ENCODE data around the gene PRKN.
A peak's percentile ranks its signal among the peaks of the same experiment; 100 is the strongest.
"Not testable (repeated sequence)": the region's sequence is repeated elsewhere in the genome, so short reads cannot be mapped to it uniquely, and the experiment has no call there.

Gene PRKN

DNA sequence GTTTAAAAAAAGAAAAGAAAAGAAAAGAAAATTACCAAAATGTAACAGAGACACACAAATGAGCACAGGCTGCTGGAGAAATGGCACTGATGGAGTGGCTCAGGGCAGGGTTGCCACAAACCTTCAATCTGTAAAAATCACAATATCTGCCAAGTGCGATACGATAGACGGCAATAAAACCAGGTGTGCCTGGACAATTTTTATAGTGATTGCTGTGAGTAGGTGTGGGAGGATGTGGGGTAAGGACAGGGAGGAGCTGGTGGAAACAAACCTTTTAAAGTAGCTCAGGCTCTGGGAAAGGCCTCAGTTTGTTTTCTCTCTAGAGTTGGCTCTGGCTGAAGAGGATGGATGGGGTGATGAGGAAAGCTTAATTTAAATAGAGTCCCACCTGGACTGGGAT is 861.0 kb downstream of the PRKN start:
- no peak for DNase-seq

DNA sequence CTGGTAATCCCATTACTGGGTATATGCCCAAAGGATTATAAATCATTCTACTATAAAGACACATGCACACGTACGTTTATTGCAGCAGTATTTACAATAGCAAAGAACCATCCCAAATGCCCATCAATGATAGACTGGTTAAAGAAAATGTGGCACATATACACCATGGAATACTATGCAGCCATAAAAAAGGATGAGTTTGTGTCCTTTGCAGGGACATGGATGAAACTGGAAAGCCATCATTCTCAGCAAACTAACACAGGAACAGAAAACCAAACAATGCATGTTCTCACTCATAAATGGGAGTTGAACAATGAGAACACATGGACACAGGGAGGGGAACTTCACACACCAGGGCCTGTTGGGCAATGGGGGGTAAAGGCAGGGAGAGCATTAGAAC is 866.5 kb downstream of the PRKN start:
- DNase-seq, result not testable (repeated sequence)

DNA sequence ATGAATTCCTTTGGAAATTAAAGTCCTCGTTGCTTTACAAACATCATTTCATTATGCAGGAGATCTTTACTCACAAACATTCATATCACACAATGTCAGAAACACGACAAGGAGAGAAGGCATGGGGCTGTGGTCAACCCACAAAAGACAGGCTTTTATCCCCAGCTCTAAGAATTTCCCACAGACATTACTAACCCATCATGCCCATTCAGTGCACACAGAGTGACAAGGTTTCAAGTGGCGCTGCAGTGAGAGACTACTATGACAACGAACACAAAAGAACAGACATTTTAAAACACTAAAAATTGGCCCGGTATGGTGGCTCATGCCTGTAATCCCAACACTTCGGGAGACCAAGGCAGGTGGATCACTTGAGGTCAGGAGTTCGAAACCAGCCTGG is 873.9 kb downstream of the PRKN start:
- no peak for DNase-seq

DNA sequence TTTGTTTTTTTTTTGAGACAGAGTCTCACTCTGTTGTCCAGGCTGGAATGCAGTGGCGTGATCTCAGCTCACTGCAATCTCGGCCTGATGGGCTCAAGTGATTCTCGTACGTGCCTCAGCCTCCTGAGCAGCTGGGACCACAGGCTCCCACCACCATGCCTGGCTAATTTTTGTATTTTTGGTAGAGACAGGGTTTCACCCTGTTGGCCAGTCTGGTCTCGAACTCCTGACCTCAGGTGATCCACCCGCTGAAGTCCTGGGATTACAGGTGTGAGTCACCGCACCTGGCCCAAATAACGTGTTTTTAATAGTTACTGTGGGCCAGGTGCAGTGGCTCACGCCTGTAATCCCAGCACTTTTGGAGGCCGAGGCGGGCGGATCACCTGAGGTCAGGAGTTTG is 876.1 kb downstream of the PRKN start:
- not testable (repeated sequence) for DNase-seq

DNA sequence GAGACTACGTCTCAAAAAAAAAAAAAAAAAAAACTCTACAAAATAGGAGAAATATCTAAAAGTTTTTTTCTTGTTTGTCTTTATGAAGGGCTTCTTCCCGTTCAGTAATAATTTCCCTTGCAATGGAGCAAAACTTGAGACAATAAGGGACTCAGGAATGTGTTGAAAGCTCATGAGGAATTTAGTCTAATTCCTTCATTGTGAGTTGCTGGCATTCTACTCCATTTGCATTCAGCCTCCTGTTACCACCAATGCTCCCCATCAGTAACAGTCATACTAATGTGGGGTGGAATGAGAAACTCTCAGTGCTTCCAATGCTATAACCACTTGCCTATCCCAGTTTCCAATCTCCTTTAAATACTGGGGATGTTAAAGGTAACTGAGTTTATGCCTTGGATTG is 877.0 kb downstream of the PRKN start:
- DNase-seq, result no peak

DNA sequence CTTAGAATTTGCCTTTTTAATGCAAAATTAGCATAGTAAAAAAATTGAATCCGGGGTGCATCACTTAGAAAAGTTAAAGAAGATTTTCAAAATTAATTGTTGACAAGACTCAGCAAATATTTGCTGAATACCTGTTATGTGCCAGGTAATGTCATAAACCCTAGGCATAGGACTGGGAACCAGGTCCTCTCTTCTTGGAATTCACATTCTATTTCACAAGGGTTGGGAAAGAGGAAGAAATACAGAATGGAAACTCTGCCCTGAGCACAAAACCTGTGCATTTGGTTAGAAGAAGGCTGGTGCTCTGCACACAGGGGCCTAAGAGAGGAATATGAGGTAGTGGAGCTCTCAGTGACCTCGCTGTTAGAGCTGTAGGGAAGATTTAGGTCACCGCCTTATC is 879.9 kb downstream of the PRKN start:
- no peak for DNase-seq

DNA sequence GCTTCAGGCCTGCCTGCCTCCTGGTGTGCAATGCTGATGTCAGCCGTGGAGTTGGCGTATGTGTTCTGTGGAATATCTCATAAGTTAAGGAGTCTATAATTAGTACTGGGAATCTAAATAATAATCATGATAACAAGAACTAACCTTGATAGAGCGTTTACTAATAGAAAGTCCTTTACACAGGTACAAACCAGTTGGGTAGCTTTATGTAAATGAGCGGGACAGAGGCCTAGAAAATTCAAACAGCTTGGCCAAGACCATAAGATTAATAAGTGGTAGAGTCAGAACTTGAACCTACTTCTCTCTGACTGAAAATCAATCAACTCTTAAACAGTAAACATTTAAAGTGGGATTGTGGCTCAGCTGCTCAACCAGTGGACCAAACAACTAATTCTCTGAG is 882.8 kb downstream of the PRKN start:
- no peak for DNase-seq

DNA sequence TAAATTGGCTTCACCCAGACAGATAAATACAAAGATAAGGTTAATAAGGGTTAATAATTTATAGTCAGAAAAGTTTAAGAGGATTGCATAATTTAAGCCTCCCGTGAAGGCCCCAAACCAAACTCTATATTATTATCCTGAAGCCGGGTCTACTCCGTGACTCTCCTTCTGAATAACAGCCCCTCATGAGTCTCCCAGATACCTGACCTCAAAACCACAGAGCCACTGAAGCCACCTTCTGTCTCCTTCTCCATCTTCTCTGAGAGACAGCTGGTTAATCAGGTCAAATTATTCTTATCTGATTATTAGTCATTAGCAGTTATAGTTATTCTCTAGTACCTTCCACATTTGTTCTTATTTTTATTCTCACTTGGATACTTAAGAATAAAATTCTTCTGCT is 884.5 kb downstream of the PRKN start:
- no peak for DNase-seq

DNA sequence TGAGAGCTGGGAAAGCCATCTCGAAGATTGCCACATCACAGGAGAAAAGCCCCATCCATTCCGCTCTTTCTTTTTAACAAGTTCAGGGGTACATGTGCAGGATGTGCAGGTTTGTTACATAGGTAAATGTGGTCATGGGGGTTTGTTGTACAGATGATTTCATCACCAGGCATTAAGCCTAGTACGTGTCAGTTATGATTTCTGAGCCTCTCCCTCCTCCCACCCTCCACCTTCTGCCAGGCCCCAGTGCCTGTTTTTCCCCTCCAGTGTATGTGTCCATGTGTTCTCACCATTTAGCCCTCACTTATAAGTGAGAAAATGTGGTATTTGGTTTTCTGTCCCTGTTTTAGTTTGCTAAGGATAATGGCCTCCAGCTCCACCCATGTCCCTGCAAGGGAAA is 887.2 kb downstream of the PRKN start:
- no peak for DNase-seq

DNA sequence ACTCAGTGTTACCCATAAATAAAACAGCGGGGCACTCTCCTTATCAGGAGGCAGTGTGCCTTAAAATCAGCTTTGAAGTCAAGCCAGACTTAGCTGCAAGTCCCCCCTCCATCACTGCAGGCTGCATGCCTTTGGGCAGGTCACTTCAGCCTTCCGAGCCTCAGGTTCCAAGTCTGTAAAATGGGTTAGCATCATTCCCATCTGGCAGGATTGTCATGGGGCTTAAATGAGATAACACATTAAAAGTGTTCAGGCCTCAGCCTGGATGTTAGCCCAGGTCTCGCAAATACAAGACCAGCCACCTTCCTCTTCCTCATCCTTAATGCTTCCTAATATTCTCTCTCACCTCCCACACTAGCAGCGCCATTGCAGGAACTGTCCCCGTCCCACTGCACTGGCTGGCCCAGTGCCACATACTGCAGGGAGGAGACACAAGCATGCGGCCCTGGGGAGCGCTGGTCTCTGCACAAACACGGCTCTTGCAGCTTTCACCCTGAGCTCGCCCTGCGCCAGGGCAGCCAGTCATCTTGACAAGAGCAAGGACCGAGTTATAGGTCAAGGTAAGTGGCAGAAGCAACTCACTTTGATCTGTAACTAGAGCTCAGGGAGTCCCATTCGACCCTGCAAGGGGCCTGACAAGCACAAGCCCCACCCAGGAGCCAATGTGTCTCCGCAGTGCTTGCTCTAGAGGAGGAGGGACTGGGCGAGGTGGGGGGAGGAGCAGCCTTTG is 889.1 kb downstream of the PRKN start:
- DNase-seq, result no peak

DNA sequence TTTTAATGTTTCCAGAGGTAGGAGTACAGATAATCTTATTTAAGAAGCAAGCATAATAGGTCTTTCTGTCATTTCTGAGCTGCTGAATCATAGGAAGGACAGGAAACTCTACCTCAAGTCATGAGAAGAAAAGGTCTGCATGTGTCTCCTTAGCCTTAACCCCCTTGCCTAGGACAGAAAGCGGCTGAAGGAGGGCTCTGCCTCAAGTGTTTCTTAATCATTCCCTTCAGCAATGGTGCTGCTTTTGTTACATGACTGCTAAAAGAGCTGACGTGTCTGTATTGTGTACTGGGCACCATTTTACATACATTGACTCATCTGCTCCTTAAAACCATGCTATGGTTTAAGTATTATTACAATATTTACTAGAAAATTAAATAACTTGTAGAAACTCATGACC is 889.7 kb downstream of the PRKN start:
- DNase-seq, result no peak

DNA sequence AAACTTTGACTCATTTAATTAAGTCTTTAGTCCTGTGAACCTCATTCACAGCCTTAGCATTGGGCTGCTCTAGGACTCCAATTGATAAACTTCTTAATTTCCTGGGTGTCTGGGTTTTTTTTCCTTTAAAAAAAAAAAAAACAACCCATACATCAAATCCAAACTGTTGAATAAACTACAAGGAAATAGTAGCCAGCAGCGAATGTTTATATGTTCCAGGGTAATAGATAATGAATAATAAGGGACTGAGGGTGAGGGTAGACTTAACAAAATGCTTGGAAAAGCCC is 890.2 kb downstream of the PRKN start:
- DNase-seq, result no peak

DNA sequence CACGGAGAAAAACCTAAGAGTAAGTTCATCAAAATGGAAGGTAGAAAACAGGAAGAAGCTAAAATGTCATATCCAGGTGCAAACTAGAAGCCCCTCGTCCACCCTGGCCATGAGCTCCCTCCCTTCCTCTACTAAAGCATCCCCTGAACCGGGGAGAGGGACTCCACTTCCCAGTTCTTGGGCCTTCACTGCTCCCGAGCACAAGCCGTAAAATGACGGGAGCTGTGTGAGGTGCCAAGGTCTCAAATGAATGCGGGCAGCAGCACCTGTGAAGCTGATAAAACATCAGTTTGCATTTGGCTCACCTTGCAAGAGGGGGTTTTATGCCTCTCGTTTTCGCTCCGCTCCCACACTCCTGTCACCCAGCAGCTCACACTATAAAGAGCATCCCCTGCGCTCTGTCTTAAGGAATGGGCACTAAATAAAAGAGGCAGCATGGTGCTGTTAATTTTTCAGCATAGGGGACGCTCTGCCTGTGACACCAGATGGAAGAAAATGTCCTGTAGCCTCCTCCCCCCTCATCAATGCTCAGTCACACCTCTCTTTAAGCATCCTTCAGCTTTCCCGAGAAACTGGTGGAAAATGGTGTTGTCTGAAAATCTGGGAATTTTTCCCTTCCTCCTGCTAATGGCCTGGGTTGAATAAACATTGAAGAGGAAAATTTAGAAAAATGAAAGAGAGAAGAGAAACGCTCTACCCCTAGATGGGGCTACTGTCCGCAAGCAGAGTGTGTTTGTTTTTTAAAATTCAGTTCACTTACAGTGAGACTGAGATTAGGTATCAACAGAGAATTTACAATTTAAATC is 890.7 kb downstream of the PRKN start:
- peak in 10 of 56 donors; percentile 5 to 60 (median 18) for DNase-seq

DNA sequence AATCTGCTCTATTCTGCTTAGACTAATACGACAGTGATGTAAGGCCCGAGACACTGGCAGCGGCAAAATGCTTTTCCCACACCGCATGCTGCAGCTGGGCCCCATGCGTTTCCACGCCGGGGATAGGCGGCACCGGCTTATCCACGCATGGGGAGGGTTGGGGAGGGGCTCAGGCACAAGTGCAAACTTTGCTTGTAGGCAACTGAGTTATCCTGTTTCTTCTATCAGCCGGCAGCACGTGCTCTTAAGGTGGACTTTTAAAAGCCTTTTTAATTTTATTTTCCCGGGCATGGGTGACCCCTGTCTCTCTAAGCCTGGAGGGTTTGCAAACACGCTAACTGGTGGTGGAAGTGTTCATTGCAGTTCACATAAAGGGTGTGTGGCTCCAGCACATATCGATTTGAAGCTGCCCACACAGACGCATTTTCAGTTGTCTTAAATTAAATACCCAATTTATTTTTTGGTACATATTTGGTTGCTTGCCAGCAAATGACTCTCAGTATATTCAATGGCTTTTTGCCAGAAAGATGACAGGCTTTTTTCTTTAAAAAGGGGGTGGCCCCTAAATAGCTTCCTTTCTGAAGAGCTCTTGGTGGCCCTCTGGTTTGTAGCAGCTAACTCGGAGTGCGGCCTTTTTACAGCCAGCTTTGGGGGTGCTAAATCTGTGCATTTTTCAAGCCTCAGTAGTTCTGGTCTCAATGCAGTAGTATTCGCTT is 891.9 kb downstream of the PRKN start:
- peak in 6 of 56 donors; percentile 3 to 36 (median 13) for DNase-seq

DNA sequence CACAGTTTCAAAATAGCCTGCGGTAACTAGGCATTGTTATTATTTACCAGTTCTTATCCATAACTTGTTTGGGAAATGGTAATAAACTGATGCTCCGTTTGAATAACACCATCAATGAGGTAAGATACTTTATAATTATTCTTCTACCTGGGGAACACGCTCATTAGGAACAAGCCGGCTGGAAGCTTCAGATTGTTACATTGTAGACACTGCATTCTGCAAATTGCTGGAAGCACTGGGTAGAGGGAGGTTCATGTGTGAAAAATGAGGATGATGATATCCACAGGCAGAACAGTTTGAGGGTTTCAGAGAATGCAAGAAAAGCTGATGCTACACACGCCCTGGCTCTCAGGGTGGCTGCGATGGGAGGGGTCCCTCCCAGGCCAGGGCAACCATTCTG is 893.1 kb downstream of the PRKN start:
- no peak for DNase-seq

DNA sequence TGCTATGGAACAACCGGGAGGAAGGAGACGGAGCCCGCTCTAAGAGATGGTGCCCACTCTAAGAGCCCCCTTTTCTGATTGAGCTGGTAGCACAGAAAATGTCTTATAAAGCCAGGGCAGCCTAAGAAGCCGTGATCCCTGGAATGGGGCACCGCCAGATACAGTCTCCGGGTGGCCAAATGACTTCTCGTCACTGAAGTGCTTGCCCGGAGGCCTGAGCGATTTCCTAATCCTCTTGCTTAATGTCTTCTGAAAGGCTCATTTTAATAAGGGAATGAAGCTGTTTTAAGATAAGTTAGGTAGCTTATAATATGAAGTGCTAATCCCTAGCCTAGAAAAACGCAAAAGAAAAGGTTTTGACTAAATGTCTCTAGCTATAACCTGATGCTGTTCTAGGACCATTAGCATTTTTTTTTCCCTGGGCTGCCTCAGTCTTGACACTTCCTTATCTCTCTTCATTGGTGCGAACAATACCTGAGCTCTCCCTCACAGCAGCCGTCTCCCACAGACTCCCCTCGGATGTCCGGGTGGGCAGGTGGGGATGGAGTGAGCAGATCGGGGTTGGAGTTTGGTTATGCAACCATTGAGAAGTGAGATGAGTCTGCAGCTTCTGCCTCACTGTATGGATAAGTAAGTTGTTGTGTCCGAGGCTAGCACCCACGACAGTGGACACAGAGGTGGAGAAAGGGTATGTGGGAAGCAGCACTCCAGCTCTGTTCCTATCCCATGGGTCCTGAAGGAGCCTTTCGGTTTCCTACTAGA is 894.3 kb downstream of the PRKN start:
- no peak for DNase-seq

DNA sequence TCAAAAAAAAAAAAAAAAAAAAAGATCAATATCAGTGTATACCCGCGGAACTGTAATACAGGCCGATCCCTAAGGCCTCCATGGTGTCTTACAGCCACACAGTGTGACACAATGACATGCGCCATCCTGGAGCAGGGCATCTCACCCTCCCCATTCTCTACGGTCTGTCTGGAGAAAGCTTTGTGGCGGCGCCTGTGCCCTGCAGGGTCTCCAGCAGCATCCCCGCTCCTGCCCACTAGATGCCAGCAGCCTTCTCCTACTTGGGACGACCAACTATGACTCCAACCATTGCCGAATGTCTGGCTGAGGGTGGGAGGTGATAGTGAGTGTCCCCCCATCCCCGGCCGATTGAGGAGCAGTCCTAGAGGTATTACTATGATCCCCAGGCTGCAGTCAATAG is 894.9 kb downstream of the PRKN start:
- no peak for DNase-seq

DNA sequence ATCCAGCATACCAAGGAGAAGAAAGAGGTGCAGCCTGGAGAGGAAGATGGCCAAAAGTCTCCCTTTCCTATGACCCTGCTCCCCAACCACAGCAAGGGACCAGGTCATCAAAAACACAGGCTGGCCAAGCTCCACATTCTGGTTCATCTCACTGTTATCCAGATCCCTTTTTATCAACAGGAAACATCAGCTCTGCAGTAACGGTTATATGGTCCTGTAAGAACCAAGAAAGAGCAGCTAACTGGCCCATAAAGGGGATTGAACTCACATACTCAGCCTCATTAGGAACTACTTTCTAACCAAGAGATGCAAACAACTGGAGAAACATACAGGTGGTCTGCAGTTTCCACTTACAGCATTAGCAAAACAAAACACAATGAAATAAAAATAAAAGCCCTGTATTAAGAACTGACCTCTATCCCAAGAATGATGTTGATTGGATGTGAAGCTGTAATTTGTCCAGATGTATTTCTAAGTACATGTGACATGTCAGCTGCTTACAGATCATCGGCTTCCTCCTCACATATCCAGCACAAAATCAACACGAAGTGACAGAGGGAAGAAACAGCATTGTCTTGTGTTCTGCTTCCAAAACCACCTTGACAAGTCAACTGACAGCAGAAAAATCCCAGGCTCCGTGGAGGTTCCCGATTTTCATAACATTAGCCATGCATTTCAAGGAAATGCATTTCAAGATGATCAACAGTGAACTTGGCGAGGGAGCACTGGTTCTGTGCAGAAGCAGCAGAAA is 896.5 kb downstream of the PRKN start:
- no peak for DNase-seq

DNA sequence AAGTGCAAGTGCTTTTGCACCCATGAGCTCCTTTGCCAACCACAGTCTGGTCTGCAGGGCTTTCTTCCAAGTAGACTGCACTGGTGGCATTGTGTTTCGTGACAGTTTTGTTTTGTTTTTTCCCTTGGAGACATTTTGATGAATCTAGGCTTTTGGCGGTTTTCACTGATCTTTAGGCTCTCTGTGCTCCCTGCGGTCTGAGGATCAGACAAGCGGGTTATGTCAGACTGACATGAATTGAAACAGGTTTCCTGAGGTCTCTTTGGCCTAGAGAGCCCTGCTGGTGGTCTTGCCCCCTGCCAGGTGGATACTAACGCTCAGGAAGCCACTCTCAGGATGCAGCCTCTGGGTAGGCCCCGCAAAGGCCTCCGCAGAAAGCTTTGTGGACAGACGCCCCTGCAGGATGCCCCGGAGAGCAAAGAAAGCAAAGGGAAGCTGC is 898.3 kb downstream of the PRKN start:
- DNase-seq, result peak in 23 of 56 donors; percentile 5 to 53 (median 21)

DNA sequence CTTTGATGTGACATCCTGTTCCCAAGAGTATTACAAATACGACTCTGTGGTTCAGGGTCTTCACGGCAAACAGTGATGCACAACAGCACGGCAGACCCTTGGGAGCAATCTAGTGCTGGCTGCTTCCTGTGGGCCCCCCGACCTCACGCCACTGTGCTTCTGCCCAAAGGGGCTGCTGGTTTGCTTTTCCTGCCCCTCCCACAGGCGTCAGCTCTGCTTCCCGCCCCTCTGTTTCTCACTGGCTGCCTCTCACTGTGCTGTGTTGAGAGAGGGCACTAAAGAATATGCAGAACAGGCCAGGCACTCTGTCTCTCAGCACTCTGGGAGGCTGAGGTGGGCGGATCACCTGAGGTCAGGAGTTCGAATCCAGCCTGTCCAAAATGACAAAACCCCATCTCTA is 899.2 kb downstream of the PRKN start:
- no peak for DNase-seq

DNA sequence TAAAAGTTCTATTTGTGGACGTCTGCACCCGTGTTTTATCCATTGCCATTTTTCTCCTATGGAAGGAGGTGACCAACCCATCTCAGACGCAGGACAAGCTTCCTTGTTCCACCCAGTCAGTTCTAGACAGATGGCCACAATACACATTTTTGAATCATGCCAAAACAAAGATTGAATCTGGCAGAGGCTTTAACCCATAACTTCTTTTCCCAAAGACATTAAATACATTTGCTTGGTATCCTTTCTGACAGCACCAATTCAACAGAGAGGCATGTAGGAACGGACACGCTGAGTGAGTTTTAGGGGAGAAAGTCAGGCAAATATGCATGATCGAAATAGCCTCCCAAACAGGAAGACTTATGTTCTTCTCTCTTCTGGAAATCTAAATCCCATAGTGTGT is 901.1 kb downstream of the PRKN start:
- no peak for DNase-seq
